Gastrocnemius medialis (tissue), 4 donors: Measurements from ENCODE around the gene NTM. TPM values are rescaled to one million over a fixed set of nuclear protein-coding genes. Genes with fewer than 3 reads are reported as not detected.

Experiments used
- ATAC-seq, 2 donors: fragments of 150-250 bp; one replicate each; pipeline ENCODE4 v1.9.1; 2016
- DNase-seq, 2 donors: peaks; one replicate each; pipeline ENCODE4 v3.0.0-alpha.2; 2019
- H3K27ac ChIP-seq, 4 donors: fragments of 200-600 bp; sonication (generic); 1 replicate in 1 of 4; 2 replicates in 3 of 4; pipeline ENCODE4 v1.5.1; 2016 to 2018; ENCODE audit warnings: mild to moderate bottlenecking in 2 of 4, moderate library complexity in 1 of 4
- H3K27me3 ChIP-seq, 3 donors: fragments of 200-600 bp; sonication (generic) in 2 of 3; 1 replicate in 1 of 3; 2 replicates in 2 of 3; pipeline versions ENCODE4 v1.5.1 to v1.6.0; 2016 to 2019; ENCODE audit warnings: mild to moderate bottlenecking in 1 of 3, moderate library complexity in 1 of 3
- H3K36me3 ChIP-seq, 2 donors: fragments of 200-600 bp; sonication (generic) in 1 of 2; one replicate each; pipeline ENCODE4 v1.5.1; 2017 to 2018
- H3K4me1 ChIP-seq, 2 donors: fragments of 200-600 bp; sonication (generic) in 1 of 2; one replicate each; pipeline ENCODE4 v1.5.1; 2016 to 2017; ENCODE audit warnings: mild to moderate bottlenecking in 2 of 2
- H3K4me3 ChIP-seq, 4 donors: fragments of 200-600 bp; sonication (generic) in 3 of 4; 1 replicate in 1 of 4; 2 replicates in 3 of 4; pipeline ENCODE4 v1.5.1; 2016 to 2019; ENCODE audit warnings: mild to moderate bottlenecking in 2 of 4
- H3K9me3 ChIP-seq, 3 donors: fragments of 200-600 bp; sonication (generic) in 2 of 3; 1 replicate in 1 of 3; 2 replicates in 2 of 3; pipeline ENCODE4 v1.5.1; 2016 to 2019
- POLR2A ChIP-seq, 2 donors: fragments of 450-650 bp; IDR thresholded peaks; one replicate each; pipeline ENCODE4 v1.6.1; 2017; ENCODE audit warnings: antibody characterized with exemption in 2 of 2, mild to moderate bottlenecking in 2 of 2, moderate library complexity in 2 of 2
- in situ Hi-C, 4 donors: fragments of 200-750 bp; cut with MboI; loops; one replicate each; pipeline versions ENCODE4 v1.15.0 to v1.8.0; 2017; ENCODE audit warnings: low sequenced_read_pairs in 4 of 4
- intact Hi-C: fragments of 100-400 bp; cut with DNase I; formaldehyde crosslinking; loops from one replicate; pipeline ENCODE4 v1.15.1; 2023; ENCODE audit warnings: low total_unique reads
- total RNA-seq, 4 donors: library from RNA; depleted of rRNA; stranded (reverse); fragments of >200 nt; gene quantifications; one replicate each; pipeline versions ENCODE4 v1.1.0 to v1.2.3, GENCODE V29; 2016
- TF ChIP-seq, protein P1 (sequence below), 5 experiments: fragments of 450-650 bp in 3 of 5; fragments of 200-600 bp in 2 of 5; sonication (generic) in 2 of 5; IDR thresholded peaks in 4 of 5; conservative IDR thresholded peaks in 1 of 5; 1 replicate in 4 of 5; 2 replicates in 1 of 5; pipeline ENCODE4 v1.5.1; 2016 to 2019; ENCODE audit warnings: antibody characterized with exemption in 5 of 5, mild to moderate bottlenecking in 3 of 5, moderate library complexity in 3 of 5

The NTM gene
- total RNA-seq, 4 donors from 2014 or later = 0.69 TPM; not detected in 3

DNA sequence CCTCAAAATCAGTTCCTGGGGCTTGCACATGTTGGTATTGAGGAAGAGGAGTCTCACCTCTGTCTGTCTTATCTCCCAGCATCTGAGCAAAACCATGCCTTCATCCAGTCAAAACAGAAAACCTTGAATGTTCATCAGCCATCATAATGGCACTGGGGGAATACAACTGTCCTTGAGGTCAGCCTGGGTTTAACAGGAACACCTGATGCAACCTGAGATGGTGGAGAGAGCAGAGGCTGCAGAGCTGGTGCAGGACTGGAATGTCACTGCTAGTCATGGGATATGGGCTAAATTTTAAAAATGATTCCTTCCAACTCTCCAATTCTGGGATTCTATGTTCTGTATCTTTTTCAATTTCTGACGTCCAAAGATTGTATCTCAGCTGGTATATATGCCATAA is 931.0 kb downstream of the NTM start:
- intact Hi-C loops = no loop called here
- in situ Hi-C loops = no loop called here
- no peaks in the 10 kb centered on the region for H3K9me3 ChIP-seq
- H3K27ac ChIP-seq = no peak overlapping the region
- no peaks in the 10 kb centered on the region for H3K36me3 ChIP-seq
- H3K4me3 ChIP-seq = no peak overlapping the region
- no peak for DNase-seq
- H3K4me1 ChIP-seq = peaks cover 0 to 10% of the 10 kb centered on the region in 2 donors
- H3K27me3 ChIP-seq = no peaks in the 10 kb centered on the region
- ATAC-seq = peak; percentile 78 to 81
- TF ChIP-seq, protein P1, sequence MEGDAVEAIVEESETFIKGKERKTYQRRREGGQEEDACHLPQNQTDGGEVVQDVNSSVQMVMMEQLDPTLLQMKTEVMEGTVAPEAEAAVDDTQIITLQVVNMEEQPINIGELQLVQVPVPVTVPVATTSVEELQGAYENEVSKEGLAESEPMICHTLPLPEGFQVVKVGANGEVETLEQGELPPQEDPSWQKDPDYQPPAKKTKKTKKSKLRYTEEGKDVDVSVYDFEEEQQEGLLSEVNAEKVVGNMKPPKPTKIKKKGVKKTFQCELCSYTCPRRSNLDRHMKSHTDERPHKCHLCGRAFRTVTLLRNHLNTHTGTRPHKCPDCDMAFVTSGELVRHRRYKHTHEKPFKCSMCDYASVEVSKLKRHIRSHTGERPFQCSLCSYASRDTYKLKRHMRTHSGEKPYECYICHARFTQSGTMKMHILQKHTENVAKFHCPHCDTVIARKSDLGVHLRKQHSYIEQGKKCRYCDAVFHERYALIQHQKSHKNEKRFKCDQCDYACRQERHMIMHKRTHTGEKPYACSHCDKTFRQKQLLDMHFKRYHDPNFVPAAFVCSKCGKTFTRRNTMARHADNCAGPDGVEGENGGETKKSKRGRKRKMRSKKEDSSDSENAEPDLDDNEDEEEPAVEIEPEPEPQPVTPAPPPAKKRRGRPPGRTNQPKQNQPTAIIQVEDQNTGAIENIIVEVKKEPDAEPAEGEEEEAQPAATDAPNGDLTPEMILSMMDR (IDR thresholded peaks at IDR 0.05 in 4 of 5, conservative IDR thresholded peaks at IDR 0.05 in 1 of 5) = no peak
- TF ChIP-seq POLR2A (IDR thresholded peaks at IDR 0.05) = no peak

DNA sequence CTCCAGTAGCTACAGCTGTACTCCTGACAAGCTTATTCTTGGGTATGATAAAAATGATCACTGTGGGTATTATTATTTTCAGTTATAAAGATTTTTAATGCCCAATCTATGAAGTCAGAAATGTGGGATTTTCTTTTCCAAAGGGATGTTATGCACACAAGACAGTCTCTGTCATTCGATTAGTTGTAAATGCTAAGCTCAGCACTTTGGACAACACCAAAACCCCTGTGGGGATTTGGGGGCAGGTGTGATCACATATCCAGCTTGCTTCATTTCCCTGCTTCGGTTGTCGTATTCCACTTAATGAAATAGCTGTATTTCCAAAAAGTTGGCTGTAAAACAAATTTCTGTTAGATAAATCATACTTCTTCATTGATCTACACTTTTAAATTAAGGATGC is 931.5 kb downstream of the NTM start:
- TF ChIP-seq POLR2A (IDR thresholded peaks at IDR 0.05) = no peak
- TF ChIP-seq, protein P1 (IDR thresholded peaks at IDR 0.05 in 4 of 5, conservative IDR thresholded peaks at IDR 0.05 in 1 of 5) = no peak
- in situ Hi-C loops = no loop called here
- intact Hi-C loops = no loop called here
- Histone ChIP-seq H3K27me3 (no peaks in the 10 kb centered on the region), H3K36me3 (no peaks in the 10 kb centered on the region), H3K9me3 (no peaks in the 10 kb centered on the region), H3K4me1 (peaks cover 0 to 10% of the 10 kb centered on the region in 2 donors), H3K4me3 (no peak overlapping the region), H3K27ac (no peak overlapping the region)
- peak in 1 of 2 donors; percentile 23 for ATAC-seq
- DNase-seq = no peak

DNA sequence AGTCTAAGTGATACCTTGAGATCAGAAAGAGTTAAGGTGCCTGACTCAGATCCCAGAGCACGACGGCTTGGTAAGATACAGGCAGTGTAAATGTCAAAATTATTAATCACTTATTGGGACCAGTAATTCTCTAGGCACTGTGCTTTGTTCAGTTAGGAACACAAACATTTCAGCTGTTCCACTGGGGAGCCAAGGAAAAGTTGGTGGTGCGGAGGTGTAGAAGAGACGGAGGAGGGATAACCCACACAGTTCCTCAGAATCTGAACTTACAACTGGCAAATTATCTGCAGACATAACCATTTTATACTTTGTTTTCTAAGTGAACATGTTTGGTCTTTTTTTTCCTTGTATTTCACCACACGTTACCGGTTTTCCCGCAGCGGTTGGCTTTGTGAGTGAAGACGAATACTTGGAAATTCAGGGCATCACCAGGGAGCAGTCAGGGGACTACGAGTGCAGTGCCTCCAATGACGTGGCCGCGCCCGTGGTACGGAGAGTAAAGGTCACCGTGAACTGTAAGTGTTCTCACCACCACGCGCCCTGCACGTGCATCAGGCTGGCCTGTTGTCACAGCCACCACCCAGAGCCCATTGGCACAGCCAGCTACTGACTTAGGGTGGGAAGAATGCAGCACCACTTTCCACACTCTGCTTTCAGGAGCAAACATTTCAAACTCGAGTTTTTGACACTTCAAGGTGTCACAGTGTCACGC is 937.0 kb downstream of the NTM start:
- Histone ChIP-seq H3K4me3 (no peak overlapping the region), H3K36me3 (no peaks in the 10 kb centered on the region), H3K27ac (no peak overlapping the region), H3K9me3 (no peaks in the 10 kb centered on the region), H3K27me3 (no peaks in the 10 kb centered on the region), H3K4me1 (peaks cover 10 to 21% of the 10 kb centered on the region in 2 donors)
- intact Hi-C loops (no loop called here), in situ Hi-C loops (no loop called here)
- TF ChIP-seq, protein P1 (IDR thresholded peaks at IDR 0.05 in 4 of 5, conservative IDR thresholded peaks at IDR 0.05 in 1 of 5) = no peak
- no peak for TF ChIP-seq POLR2A (IDR thresholded peaks at IDR 0.05)
- DNase-seq (peak in 1 of 2 donors; percentile 54), ATAC-seq (peak; percentile 39 to 40)

DNA sequence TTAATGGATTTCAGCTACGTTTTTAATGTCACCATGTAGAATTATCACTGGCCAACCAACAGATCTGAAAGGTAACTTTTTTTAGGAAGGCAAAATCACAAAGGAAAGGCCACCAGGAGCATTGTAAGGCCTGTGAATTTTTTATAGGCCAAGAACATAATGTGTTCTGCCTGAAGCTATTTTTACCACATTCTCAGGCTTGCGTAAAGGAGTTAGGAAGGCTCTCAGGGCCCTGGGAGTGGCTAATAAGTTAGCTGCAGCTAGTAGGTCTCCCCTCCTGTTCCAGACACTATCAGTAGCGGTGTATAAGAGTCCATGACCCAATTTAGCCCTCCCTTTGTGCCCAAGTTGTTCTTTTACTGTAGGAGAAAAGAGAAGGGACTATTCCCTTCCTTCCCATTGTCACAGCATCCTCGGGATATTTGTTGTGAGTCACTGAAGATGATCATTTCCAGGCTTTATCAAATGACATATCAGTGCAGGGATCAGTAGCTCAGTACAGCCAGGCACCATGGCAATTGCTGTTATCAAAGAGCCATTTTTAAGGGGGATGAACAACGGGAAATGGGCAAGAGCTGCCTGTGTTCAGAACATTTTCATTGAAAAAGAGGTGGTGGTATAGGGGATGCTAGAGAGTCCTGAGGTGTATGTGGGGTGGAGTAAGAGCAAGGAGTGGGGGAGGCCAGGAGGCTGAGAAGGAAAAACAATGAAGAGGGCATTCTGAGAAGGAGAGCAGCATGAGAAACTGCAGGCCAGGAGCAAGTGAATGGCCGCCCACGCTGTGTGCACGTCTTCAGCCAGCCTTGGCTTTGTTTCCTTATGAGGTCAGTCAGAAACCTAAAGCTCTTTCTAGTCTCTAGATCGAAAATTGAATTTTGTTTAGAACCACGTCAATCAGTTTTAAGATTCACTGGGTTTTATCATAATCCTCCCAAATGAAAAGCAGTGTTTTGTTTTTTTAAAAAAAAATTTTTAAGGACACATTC is 940.3 kb downstream of the NTM start:
- intact Hi-C loops (no loop called here), in situ Hi-C loops (no loop called here)
- ATAC-seq (peak; percentile 91), DNase-seq (peak in 1 of 2 donors; percentile 18)
- no peaks in the 10 kb centered on the region for H3K9me3 ChIP-seq
- H3K4me1 ChIP-seq = peaks cover 10 to 21% of the 10 kb centered on the region in 2 donors
- no peak for TF ChIP-seq POLR2A (IDR thresholded peaks at IDR 0.05)
- no peak overlapping the region for H3K4me3 ChIP-seq
- peak overlapping the region in 2 of 4 donors; percentile 67 to 82 for H3K27ac ChIP-seq
- no peaks in the 10 kb centered on the region for H3K27me3 ChIP-seq
- H3K36me3 ChIP-seq = no peaks in the 10 kb centered on the region

DNA sequence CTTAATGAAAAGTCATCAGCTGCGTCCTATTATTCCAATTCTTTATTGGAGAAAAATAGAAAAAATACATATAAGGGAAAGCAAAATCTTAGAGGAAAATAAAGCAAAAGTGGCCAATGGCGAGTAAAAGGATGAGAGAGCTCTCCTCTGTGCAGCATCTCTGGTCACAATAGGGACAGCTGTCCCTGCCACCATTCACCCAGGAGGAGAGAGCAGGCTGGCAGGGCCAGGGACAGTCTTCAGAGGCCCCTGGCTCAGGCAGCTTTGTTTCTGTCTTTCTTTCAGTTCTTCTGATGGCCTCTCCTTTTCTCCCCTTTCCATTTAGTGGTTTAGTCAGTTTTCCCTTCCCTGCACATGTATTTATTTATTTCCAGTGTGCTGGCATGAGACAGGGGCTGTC is 941.3 kb downstream of the NTM start:
- in situ Hi-C loops = no loop called here
- peaks cover 10 to 21% of the 10 kb centered on the region in 2 donors for H3K4me1 ChIP-seq
- intact Hi-C loops = no loop called here
- no peaks in the 10 kb centered on the region for H3K27me3 ChIP-seq
- H3K4me3 ChIP-seq = no peak overlapping the region
- no peaks in the 10 kb centered on the region for H3K9me3 ChIP-seq
- no peaks in the 10 kb centered on the region for H3K36me3 ChIP-seq
- H3K27ac ChIP-seq = no peak overlapping the region
- no peak for ATAC-seq
- TF ChIP-seq, protein P1 (IDR thresholded peaks at IDR 0.05 in 4 of 5, conservative IDR thresholded peaks at IDR 0.05 in 1 of 5) = no peak
- no peak for TF ChIP-seq POLR2A (IDR thresholded peaks at IDR 0.05)
- DNase-seq = no peak
